ENCODE data around the gene GOLPH3L. TPM values are rescaled to one million over a fixed set of nuclear protein-coding genes. Genes with fewer than 3 reads are reported as not detected.
"Not testable (repeated sequence)": the region's sequence is repeated elsewhere in the genome, so short reads cannot be mapped to it uniquely, and the experiment has no call there.

The GOLPH3L gene
- total RNA-seq, 1 donor from 2014 or later, result 12.6 TPM

- no peak for DNase-seq (ENCODE audit: low read depth)
- H3K4me3 ChIP-seq (ENCODE audit: low read depth, low read length), result no peak overlapping the region
- TF ChIP-seq CTCF (conservative IDR thresholded peaks at IDR 0.05; ENCODE audit: low read depth, low read length), result no peak
These were observed 35.8 kb downstream of the GOLPH3L start for GRCh38 chr1:150661156-150661555.

GRCh38 chr1:150660584-150660983 lies 36.4 kb downstream of the GOLPH3L start:
- H3K4me3 ChIP-seq (ENCODE audit: low read depth, low read length), result no peak overlapping the region
- TF ChIP-seq CTCF (conservative IDR thresholded peaks at IDR 0.05; ENCODE audit: low read depth, low read length), result no peak
- DNase-seq (ENCODE audit: low read depth), result no peak

GRCh38 chr1:150657064-150657463 lies 39.9 kb downstream of the GOLPH3L start:
- DNase-seq (ENCODE audit: low read depth); H3K4me3 ChIP-seq (ENCODE audit: low read depth, low read length): not testable (repeated sequence)

DNA sequence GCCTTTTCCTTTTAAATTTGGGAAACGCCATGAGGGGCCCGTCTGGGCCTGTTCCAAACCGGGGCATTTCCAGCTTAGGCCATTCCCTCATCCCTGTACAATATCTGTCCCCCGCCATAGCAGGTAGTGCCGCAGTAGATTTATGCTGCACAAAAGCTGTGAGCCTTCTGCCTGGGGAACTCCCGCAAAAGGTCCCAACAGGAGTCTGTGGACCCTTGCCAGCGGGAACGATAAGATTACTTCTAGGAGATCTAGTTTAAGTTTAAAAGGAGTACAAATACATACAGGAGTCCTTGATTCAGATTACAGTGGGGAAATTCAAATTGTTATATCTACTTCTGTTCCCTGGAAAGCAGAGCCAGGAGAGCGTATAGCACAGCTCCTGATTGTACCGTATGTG lies 42.3 kb downstream of the GOLPH3L start:
- DNase-seq (ENCODE audit: low read depth); H3K4me3 ChIP-seq (ENCODE audit: low read depth, low read length): not testable (repeated sequence)

DNA sequence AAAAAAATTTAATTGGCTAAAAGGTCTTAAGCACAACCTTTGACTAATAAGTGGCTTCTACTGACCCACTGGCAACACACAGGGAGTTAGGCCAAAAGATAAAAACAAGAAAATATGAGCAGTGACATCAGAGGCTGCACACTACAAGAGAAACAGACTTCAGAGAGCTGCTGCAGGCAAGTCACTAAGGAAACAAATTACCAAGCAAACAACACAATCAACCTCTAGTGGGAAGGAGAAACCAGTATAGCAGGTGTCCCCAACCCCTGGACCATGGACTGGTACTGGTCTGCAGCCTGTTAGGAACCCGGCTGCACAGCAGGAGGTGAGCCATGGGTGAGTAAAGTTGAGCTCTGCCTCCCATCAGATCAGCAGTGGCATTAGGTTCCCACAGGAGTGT lies 46.8 kb downstream of the GOLPH3L start:
- no peak overlapping the region for H3K4me3 ChIP-seq (ENCODE audit: low read depth, low read length)
- DNase-seq (ENCODE audit: low read depth), result no peak
- no peak for TF ChIP-seq CTCF (conservative IDR thresholded peaks at IDR 0.05; ENCODE audit: low read depth, low read length)

GRCh38 chr1:150649441-150650075 lies 47.4 kb downstream of the GOLPH3L start:
- no peak for DNase-seq (ENCODE audit: low read depth)
- no peak for TF ChIP-seq CTCF (conservative IDR thresholded peaks at IDR 0.05; ENCODE audit: low read depth, low read length)
- no peak overlapping the region for H3K4me3 ChIP-seq (ENCODE audit: low read depth, low read length)

- no peak for DNase-seq (ENCODE audit: low read depth)
- no peak overlapping the region for H3K4me3 ChIP-seq (ENCODE audit: low read depth, low read length)
- TF ChIP-seq CTCF (conservative IDR thresholded peaks at IDR 0.05; ENCODE audit: low read depth, low read length), result no peak
These were observed 54.7 kb downstream of the GOLPH3L start for GRCh38 chr1:150642296-150642695.

DNA sequence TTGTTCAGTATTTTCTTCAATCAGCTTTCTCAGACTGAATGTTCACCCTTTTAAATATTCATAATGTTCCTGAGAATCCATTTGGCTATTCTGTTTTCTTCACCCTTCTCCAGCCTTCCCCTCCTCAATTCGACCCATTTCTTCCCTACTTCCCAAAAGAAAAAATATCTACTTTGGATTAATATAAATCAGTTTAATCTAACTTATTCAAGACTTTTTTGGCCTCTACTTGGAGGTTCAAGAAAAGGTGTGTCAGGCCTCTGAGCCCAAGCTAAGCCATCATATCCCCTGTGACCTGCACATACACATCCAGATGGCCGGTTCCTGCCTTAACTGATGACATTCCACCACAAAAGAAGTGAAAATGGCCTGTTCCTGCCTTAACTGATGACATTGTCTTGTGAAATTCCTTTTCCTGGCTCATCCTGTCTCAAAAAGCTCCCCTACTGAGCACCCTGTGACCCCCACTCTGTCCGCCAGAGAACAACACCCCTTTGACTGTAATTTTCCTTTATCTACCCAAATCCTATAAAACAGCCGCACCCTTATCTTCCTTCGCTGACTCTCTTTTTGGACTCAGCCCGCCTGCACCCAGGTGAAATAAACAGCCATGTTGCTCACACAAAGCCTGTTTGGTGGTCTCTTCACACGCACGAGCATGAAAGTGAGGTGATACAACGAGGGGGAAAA lies 55.7 kb downstream of the GOLPH3L start:
- H3K4me3 ChIP-seq (ENCODE audit: low read depth, low read length); DNase-seq (ENCODE audit: low read depth): not testable (repeated sequence)

DNA sequence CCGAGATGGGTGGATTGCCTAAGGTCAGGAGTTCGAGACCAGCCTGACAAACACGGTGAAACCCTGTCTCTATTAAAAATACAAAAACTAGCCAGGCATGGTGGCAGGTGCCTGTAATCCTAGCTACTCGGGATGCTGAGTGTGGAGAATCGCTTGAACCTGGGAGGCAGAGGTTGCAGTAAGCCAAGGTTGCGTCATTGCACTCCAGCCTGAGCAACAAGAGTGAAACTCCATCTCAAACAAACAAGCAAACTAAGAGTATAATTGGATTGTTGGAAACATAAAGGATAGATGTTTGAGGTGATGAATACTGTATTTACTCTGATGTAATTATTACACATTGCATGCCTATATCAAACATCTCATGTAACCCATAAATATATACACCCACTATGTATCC lies 58.5 kb downstream of the GOLPH3L start:
- not testable (repeated sequence) for DNase-seq (ENCODE audit: low read depth); H3K4me3 ChIP-seq (ENCODE audit: low read depth, low read length)

- DNase-seq (ENCODE audit: low read depth); H3K4me3 ChIP-seq (ENCODE audit: low read depth, low read length): not testable (repeated sequence)
These were observed 61.9 kb downstream of the GOLPH3L start for GRCh38 chr1:150634839-150635622.
